Neural cell (in vitro differentiated cells): Measurements from ENCODE around the gene TDG. TPM values are rescaled to one million over a fixed set of nuclear protein-coding genes. Genes with fewer than 3 reads are reported as not detected.

Experiments used
- H2AFZ ChIP-seq: fragments of 200-600, 300-800 bp; sonication (generic), shearing (Covaris generic); 2 replicates; pipeline ENCODE4 v1.6.0; 2014; ENCODE audit warnings: low read depth, mild to moderate bottlenecking, antibody characterized with exemption, low read length, moderate library complexity
- H3F3A ChIP-seq: fragments of 200-600 bp; shearing (Covaris generic); 2 replicates; pipeline ENCODE4 v1.6.1; 2016; ENCODE audit warnings: mild to moderate bottlenecking, moderate library complexity, mixed read lengths, antibody characterized with exemption, low read length; ENCODE audit not compliant: insufficient read depth, poor library complexity, severe bottlenecking
- H3K27ac ChIP-seq: fragments of 200-600, 300-800 bp; sonication (generic), shearing (Covaris generic); 2 replicates; pipeline ENCODE4 v1.5.1; 2014; ENCODE audit warnings: mild to moderate bottlenecking, low read length, moderate library complexity
- H3K27me3 ChIP-seq: fragments of 300-800, 200-600 bp; sonication (generic), shearing (Covaris generic); 2 replicates; pipeline ENCODE4 v1.6.0; 2014; ENCODE audit warnings: mild to moderate bottlenecking, low read depth, low read length, moderate library complexity; ENCODE audit not compliant: insufficient read depth
- H3K36me3 ChIP-seq: fragments of 300-800, 200-600 bp; sonication (generic), shearing (Covaris generic); 2 replicates; pipeline ENCODE4 v1.5.1; 2014; ENCODE audit warnings: mild to moderate bottlenecking, antibody characterized with exemption, low read length, moderate library complexity; ENCODE audit not compliant: insufficient read depth
- H3K4me2 ChIP-seq: fragments of 300-800, 200-600 bp; sonication (generic), shearing (Covaris generic); 2 replicates; pipeline ENCODE4 v1.6.0; 2014; ENCODE audit warnings: mild to moderate bottlenecking, low read length
- H3K4me3 ChIP-seq: fragments of 300-800, 200-600 bp; sonication (generic), shearing (Covaris generic); 2 replicates; pipeline ENCODE4 v1.5.1; 2014; ENCODE audit warnings: mild to moderate bottlenecking, low read length, moderate library complexity
- H3K79me2 ChIP-seq: fragments of 200-600 bp; shearing (Covaris generic); replicated peaks from 2 replicates; pipeline ENCODE4 v1.6.0; 2014; ENCODE audit warnings: mild to moderate bottlenecking, low read length, moderate library complexity; ENCODE audit not compliant: insufficient read depth
- H3K9ac ChIP-seq: fragments of 300-800, 200-600 bp; sonication (generic), shearing (Covaris generic); 2 replicates; pipeline ENCODE4 v1.6.1; 2016; ENCODE audit warnings: mild to moderate bottlenecking, low read length, mixed read lengths
- H3K9me2 ChIP-seq: fragments of 200-600 bp; shearing (Covaris generic); 2 replicates; pipeline ENCODE4 v1.6.1; 2016; ENCODE audit warnings: mild to moderate bottlenecking, low read length, mixed read lengths; ENCODE audit not compliant: insufficient read depth
- H3K9me3 ChIP-seq: fragments of 200-600, 300-800 bp; sonication (generic), shearing (Covaris generic); 2 replicates; pipeline ENCODE4 v1.6.1; 2016; ENCODE audit warnings: mild to moderate bottlenecking, mixed run types, low read length, moderate library complexity, mixed read lengths
- H4K20me1 ChIP-seq: fragments of 200-600 bp; shearing (Covaris generic); 2 replicates; pipeline ENCODE4 v1.6.1; 2016; ENCODE audit warnings: mild to moderate bottlenecking, mixed run types; ENCODE audit not compliant: insufficient read depth
- EP300 ChIP-seq: fragments of 450-650 bp; conservative IDR thresholded peaks from 2 replicates; pipeline ENCODE4 v1.6.1; 2014; ENCODE audit warnings: antibody characterized with exemption, mild to moderate bottlenecking, moderate library complexity; ENCODE audit not compliant: poor library complexity, severe bottlenecking
- EZH2 ChIP-seq: fragments of 200-600, 300-800 bp; shearing (Covaris generic), sonication (generic); IDR thresholded peaks from 2 replicates; pipeline ENCODE4 v1.6.1; 2014; ENCODE audit warnings: antibody characterized with exemption, low read length, borderline replicate concordance, mild to moderate bottlenecking; ENCODE audit not compliant: insufficient read depth, poor library complexity, severe bottlenecking
- MXI1 ChIP-seq: fragments of 450-650 bp; conservative IDR thresholded peaks from 2 replicates; pipeline ENCODE4 v1.6.1; 2014; ENCODE audit warnings: antibody characterized with exemption, mild to moderate bottlenecking; ENCODE audit not compliant: poor library complexity, severe bottlenecking
- POLR2AphosphoS5 ChIP-seq: IDR thresholded peaks from 2 replicates; pipeline ENCODE4 v1.6.1; 2012
- RAD21 ChIP-seq: fragments of 450-650 bp; conservative IDR thresholded peaks from 2 replicates; pipeline ENCODE4 v1.6.1; 2014; ENCODE audit warnings: antibody characterized with exemption, mild to moderate bottlenecking, moderate library complexity
- REST ChIP-seq: IDR thresholded peaks from 2 replicates; pipeline ENCODE4 v1.6.1; 2012; ENCODE audit warnings: borderline replicate concordance
- SMC3 ChIP-seq: fragments of 450-650 bp; conservative IDR thresholded peaks from 2 replicates; pipeline ENCODE4 v1.6.1; 2014; ENCODE audit warnings: antibody characterized with exemption, mild to moderate bottlenecking, moderate library complexity; ENCODE audit not compliant: poor library complexity
- TAF1 ChIP-seq: IDR thresholded peaks from 2 replicates; pipeline ENCODE4 v1.6.1; 2012; ENCODE audit warnings: low read depth
- polyA minus RNA-seq: library from RNA; depleted of rRNA, polyadenylated mRNA; stranded (reverse); fragments of >200 nt; gene quantifications from 2 replicates; pipeline ENCODE4 v1.2.3, GENCODE V29; 2014
- polyA plus RNA-seq: library from polyadenylated mRNA; depleted of rRNA; stranded (reverse); fragments of >200 nt; gene quantifications from 2 replicates; pipeline ENCODE4 v1.2.3, GENCODE V29; 2014
- TF ChIP-seq, protein P1 (sequence below): fragments of 450-650 bp; IDR thresholded peaks from 2 replicates; pipeline ENCODE4 v1.5.1; 2014; ENCODE audit warnings: antibody characterized with exemption, mild to moderate bottlenecking, moderate library complexity; ENCODE audit not compliant: poor library complexity, severe bottlenecking

Gene TDG
- polyA plus RNA-seq: 125 and 128 TPM in 2 replicates
- polyA minus RNA-seq: 80.6 and 99.1 TPM in 2 replicates

- no peaks in the 10 kb centered on the region for H4K20me1 ChIP-seq
- H2AFZ ChIP-seq: peak within 1 kb of the TSS; percentile 93
- H3K9me2 ChIP-seq: no peaks in the 10 kb centered on the region
- H3K36me3 ChIP-seq: no peaks in the 10 kb centered on the region
- peak within 1 kb of the TSS; percentile 96 for H3K9ac ChIP-seq
- no peaks in the 10 kb centered on the region for H3K9me3 ChIP-seq
- no peaks in the 10 kb centered on the region for H3K27me3 ChIP-seq
- peak within 1 kb of the TSS; percentile 70 for H3K4me3 ChIP-seq
- no peaks in the 10 kb centered on the region for H3F3A ChIP-seq
- peak within 1 kb of the TSS; percentile 94 for H3K27ac ChIP-seq
- peak within 1 kb of the TSS; percentile 97 for H3K4me2 ChIP-seq
- H3K79me2 ChIP-seq: peaks cover 60% of the 10 kb centered on the region
- TF ChIP-seq MXI1 (peak; percentile 91), EZH2 (no peak), SMC3 (peak; percentile 68), TAF1 (peak; percentile 91), EP300 (peak; percentile 72), RAD21 (peak; percentile 60), REST (peak; percentile 93), POLR2AphosphoS5 (peak; percentile 97)
- TF ChIP-seq, protein P1, sequence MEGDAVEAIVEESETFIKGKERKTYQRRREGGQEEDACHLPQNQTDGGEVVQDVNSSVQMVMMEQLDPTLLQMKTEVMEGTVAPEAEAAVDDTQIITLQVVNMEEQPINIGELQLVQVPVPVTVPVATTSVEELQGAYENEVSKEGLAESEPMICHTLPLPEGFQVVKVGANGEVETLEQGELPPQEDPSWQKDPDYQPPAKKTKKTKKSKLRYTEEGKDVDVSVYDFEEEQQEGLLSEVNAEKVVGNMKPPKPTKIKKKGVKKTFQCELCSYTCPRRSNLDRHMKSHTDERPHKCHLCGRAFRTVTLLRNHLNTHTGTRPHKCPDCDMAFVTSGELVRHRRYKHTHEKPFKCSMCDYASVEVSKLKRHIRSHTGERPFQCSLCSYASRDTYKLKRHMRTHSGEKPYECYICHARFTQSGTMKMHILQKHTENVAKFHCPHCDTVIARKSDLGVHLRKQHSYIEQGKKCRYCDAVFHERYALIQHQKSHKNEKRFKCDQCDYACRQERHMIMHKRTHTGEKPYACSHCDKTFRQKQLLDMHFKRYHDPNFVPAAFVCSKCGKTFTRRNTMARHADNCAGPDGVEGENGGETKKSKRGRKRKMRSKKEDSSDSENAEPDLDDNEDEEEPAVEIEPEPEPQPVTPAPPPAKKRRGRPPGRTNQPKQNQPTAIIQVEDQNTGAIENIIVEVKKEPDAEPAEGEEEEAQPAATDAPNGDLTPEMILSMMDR: peak; percentile 60
Measured at GRCh38 chr12:103965590-103966504, at the start of gene TDG. Gene TDG (plus strand): TSS chr12:103965872. CDS start chr12:103966038, 166 bp downstream.

DNA sequence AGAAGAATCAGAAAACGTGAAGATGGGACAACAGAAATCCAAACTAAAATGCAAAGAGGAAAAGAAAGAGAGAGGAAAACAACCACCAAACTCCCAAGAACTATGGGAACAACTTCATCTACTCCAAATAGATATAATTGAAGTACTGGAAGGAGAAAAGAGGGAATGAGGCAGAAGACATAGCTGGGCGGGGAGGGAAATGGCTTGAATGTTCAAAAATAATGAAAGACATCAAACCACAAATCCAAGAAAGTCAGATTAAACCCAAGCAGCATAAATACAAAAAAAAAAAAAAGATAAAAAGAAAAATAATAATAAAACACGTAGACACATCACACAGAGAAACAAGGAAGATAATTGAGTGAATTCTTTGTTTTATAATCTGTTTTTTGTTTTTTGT lies 47.8 kb upstream of the TDG start:
- no peaks in the 10 kb centered on the region for H3K36me3 ChIP-seq
- H2AFZ ChIP-seq: no peak overlapping the region
- no peak overlapping the region for H3K4me3 ChIP-seq
- H3K79me2 ChIP-seq: no peaks in the 10 kb centered on the region
- no peaks in the 10 kb centered on the region for H4K20me1 ChIP-seq
- no peak overlapping the region for H3K4me2 ChIP-seq
- TF ChIP-seq, protein P1: no peak
- TF ChIP-seq TAF1 (no peak), SMC3 (no peak), RAD21 (no peak), REST (no peak), EP300 (no peak), POLR2AphosphoS5 (no peak), EZH2 (no peak), MXI1 (no peak)
- H3K9me3 ChIP-seq: no peaks in the 10 kb centered on the region
- H3K9me2 ChIP-seq: no peaks in the 10 kb centered on the region
- no peaks in the 10 kb centered on the region for H3K27me3 ChIP-seq
- H3K9ac ChIP-seq: no peak overlapping the region
- H3K27ac ChIP-seq: no peak overlapping the region
- H3F3A ChIP-seq: no peaks in the 10 kb centered on the region
